CD4-positive, alpha-beta T cell (primary cell): ENCODE data around the gene WDR91. TPM values are rescaled to one million over a fixed set of nuclear protein-coding genes. Genes with fewer than 3 reads are reported as not detected.

ENCODE experiments used
- ATAC-seq: fragments of 200-7000 bp; cut with Tn5 transposase; one replicate; pipeline ENCODE4 v1.10.0; 2022; ENCODE audit warnings: mild to moderate bottlenecking; ENCODE audit not compliant: poor library complexity
- CTCF ChIA-PET: fragments of 350-600 bp; sonication (Branson Sonifier 250); formaldehyde crosslinking; loops from one replicate; lab custom pipeline; 2021; ENCODE audit warnings: antibody characterized with exemption, inconsistent platforms; lab: Charles Lee
- POLR2A ChIA-PET: fragments of 350-600 bp; sonication (Branson Sonifier 250); formaldehyde crosslinking; loops from one replicate; lab custom pipeline; 2021; ENCODE audit warnings: antibody characterized with exemption, inconsistent platforms; lab: Charles Lee
- DNase-seq, 14 experiments: peaks; one replicate each; pipeline ENCODE4 v3.0.0-alpha.2; 2013 to 2020; ENCODE audit warnings: mixed read lengths in 2 of 14
- H3K27ac ChIP-seq, 2 donors: one replicate each; pipeline versions ENCODE4 v1.5.1 to v1.7.0; 2013; ENCODE audit warnings: low read length in 2 of 2, low read depth in 1 of 2, mild to moderate bottlenecking in 1 of 2
- H3K27me3 ChIP-seq, 2 experiments: 1 replicate in 1 of 2; 2 replicates in 1 of 2; pipeline versions ENCODE4 v1.6.1 to v1.7.0; 2013; ENCODE audit warnings: low read length in 2 of 2, control low read depth in 1 of 2, mild to moderate bottlenecking in 1 of 2, moderate library complexity in 1 of 2; ENCODE audit not compliant: insufficient read depth in 2 of 2, control insufficient read depth in 1 of 2
- H3K36me3 ChIP-seq: one replicate; pipeline ENCODE4 v1.6.1; 2013; ENCODE audit warnings: low read length, control low read depth; ENCODE audit not compliant: insufficient read depth
- H3K4me1 ChIP-seq: one replicate; pipeline ENCODE4 v1.6.1; 2013; ENCODE audit warnings: low read length, control low read depth; ENCODE audit not compliant: insufficient read depth
- H3K4me3 ChIP-seq: one replicate; pipeline ENCODE4 v1.5.1; 2013; ENCODE audit warnings: mild to moderate bottlenecking, low read length, moderate library complexity
- H3K9me3 ChIP-seq, 2 experiments: 1 replicate in 1 of 2; 2 replicates in 1 of 2; pipeline versions ENCODE4 v1.6.1 to v1.7.0; 2013; ENCODE audit warnings: low read length in 2 of 2, mild to moderate bottlenecking in 2 of 2, control low read depth in 1 of 2, moderate library complexity in 1 of 2; ENCODE audit not compliant: control insufficient read depth in 1 of 2, insufficient read depth in 1 of 2
- H3K27ac Mint-ChIP-seq: one replicate; pipeline ENCODE4 v1.8.0; 2020; ENCODE audit warnings: mixed read lengths
- H3K27me3 Mint-ChIP-seq: one replicate; pipeline ENCODE4 v1.8.0; 2021; ENCODE audit warnings: mixed read lengths
- H3K36me3 Mint-ChIP-seq: one replicate; pipeline ENCODE4 v1.8.0; 2021; ENCODE audit warnings: low read depth, mixed read lengths
- H3K4me1 Mint-ChIP-seq: one replicate; pipeline ENCODE4 v1.8.0; 2021; ENCODE audit warnings: low read depth, mixed read lengths
- H3K4me3 Mint-ChIP-seq: one replicate; pipeline ENCODE4 v1.8.0; 2020; ENCODE audit warnings: mild to moderate bottlenecking, mixed read lengths
- H3K9me3 Mint-ChIP-seq: one replicate; pipeline ENCODE4 v1.8.0; 2020; ENCODE audit warnings: mixed read lengths
- CTCF ChIP-seq: fragments of 200-600 bp; IDR thresholded peaks from one replicate; pipeline ENCODE4 v1.8.0; 2022; ENCODE audit warnings: antibody characterized with exemption, mild to moderate bottlenecking
- intact Hi-C, 2 experiments: fragments of 100-400 bp; cut with DNase I in 1 of 2; cut with micrococcal nuclease in 1 of 2; formaldehyde crosslinking; loops; one replicate each; pipeline versions ENCODE4 v1.15.1 to v1.9.0; 2023 to 2025; cut with DNase I, micrococcal nuclease
- total RNA-seq, 174 experiments: library from RNA in 2 of 174; stranded (reverse) in 2 of 174; gene quantifications; one replicate each; pipeline ENCODE4 v1.2.3 and lab custom pipeline; 2021 to 2026

Gene WDR91
- total RNA-seq, 2 experiments from 2014 or later = 39.9 to 41.7 TPM

GRCh38 chr7:135190703-135191102, 20.6 kb downstream of the WDR91 start:
- Histone ChIP-seq H3K4me1 (no peaks in the 10 kb centered on the region), H3K36me3 (peaks cover 85% of the 10 kb centered on the region), H3K4me3 (no peak overlapping the region), H3K9me3 (no peaks in the 10 kb centered on the region), H3K27ac (no peak overlapping the region), H3K27me3 (no peaks in the 10 kb centered on the region)
- TF ChIP-seq CTCF = no peak
- Mint-ChIP-seq H3K4me3 (no peak overlapping the region), H3K9me3 (no peaks in the 10 kb centered on the region), H3K36me3 (peaks cover 98% of the 10 kb centered on the region), H3K27me3 (no peaks in the 10 kb centered on the region), H3K27ac (no peak overlapping the region), H3K4me1 (peaks cover 4% of the 10 kb centered on the region)
- CTCF ChIA-PET = no interaction called here
- POLR2A ChIA-PET = interaction anchor here (1.3 kb wide), 1 partner anchor 21 kb away, joined by 3 read pairs; no protein-coding TSS in a partner anchor
- DNase-seq (no peak), ATAC-seq (no peak)
- intact Hi-C loops = no loop called here

DNA sequence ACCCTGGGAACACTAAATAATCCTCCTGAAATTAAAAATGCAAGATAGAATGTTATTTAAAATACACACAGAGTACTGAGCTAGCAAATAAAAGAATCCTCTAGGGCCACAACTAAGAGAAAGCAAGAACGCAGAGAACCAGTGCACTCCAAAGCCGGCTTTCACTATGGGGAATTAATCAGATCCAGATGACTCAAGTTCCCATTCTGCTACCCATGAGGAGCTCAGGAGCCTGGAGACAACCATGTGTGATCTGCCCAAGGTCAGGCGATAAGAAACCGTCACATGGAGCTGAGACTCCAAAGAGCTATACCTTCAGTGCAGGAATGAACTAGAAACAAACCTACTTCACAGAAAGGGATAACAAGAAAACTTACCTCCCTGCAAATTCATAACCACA, 21.4 kb downstream of the WDR91 start:
- intact Hi-C loops = no loop called here
- H3K27ac Mint-ChIP-seq = no peak overlapping the region
- no peaks in the 10 kb centered on the region for H3K9me3 Mint-ChIP-seq
- ChIA-PET POLR2A (interaction anchor here (1.3 kb wide), 1 partner anchor 20 kb away, joined by 3 read pairs; no protein-coding TSS in a partner anchor), CTCF (no interaction called here)
- peaks cover 81% of the 10 kb centered on the region for H3K36me3 ChIP-seq
- H3K36me3 Mint-ChIP-seq = peaks cover 98% of the 10 kb centered on the region
- ATAC-seq = no peak
- no peaks in the 10 kb centered on the region for H3K27me3 ChIP-seq
- no peak overlapping the region for H3K27ac ChIP-seq
- no peak overlapping the region for H3K4me3 ChIP-seq
- no peaks in the 10 kb centered on the region for H3K9me3 ChIP-seq
- H3K27me3 Mint-ChIP-seq = no peaks in the 10 kb centered on the region
- DNase-seq = no peak
- no peak for TF ChIP-seq CTCF
- no peak overlapping the region for H3K4me3 Mint-ChIP-seq
- no peaks in the 10 kb centered on the region for H3K4me1 ChIP-seq
- peaks cover 4% of the 10 kb centered on the region for H3K4me1 Mint-ChIP-seq

- ATAC-seq = no peak
- CTCF ChIA-PET = interaction anchor here (0.8 kb wide), 1 partner anchor 18 kb away, joined by 3 read pairs; the partner anchor contains the start of gene CYREN
- H3K27ac ChIP-seq = no peak overlapping the region
- Mint-ChIP-seq H3K27ac (no peak overlapping the region), H3K36me3 (peaks cover 98% of the 10 kb centered on the region), H3K4me1 (peaks cover 4% of the 10 kb centered on the region), H3K27me3 (no peaks in the 10 kb centered on the region), H3K9me3 (peaks cover under 1% of the 10 kb centered on the region), H3K4me3 (no peak overlapping the region)
- DNase-seq = no peak
- POLR2A ChIA-PET = no interaction called here
- no peak overlapping the region for H3K4me3 ChIP-seq
- peaks cover 78% of the 10 kb centered on the region for H3K36me3 ChIP-seq
- no peaks in the 10 kb centered on the region for H3K27me3 ChIP-seq
- H3K4me1 ChIP-seq = no peaks in the 10 kb centered on the region
- intact Hi-C loops = no loop called here
- no peak for TF ChIP-seq CTCF
- no peaks in the 10 kb centered on the region for H3K9me3 ChIP-seq
Measured at GRCh38 chr7:135189221-135189662, 22.1 kb downstream of the WDR91 start.
